Stimulated activated CD4-positive, alpha-beta T cell treated with anti-CD3 and anti-CD28 coated beads, Interleukin-12 subunit alpha, Interleukin-12 subunit beta, amount 100 ng/mL, for 24 hours (primary cell): ENCODE measurements around the gene SAMD1.

Experiments
- DNase-seq, 2 experiments: peaks; one replicate each; pipeline ENCODE4 v3.0.0-alpha.2; 2020; ENCODE audit warnings: low read depth in 2 of 2

SAMD1 gene

DNA sequence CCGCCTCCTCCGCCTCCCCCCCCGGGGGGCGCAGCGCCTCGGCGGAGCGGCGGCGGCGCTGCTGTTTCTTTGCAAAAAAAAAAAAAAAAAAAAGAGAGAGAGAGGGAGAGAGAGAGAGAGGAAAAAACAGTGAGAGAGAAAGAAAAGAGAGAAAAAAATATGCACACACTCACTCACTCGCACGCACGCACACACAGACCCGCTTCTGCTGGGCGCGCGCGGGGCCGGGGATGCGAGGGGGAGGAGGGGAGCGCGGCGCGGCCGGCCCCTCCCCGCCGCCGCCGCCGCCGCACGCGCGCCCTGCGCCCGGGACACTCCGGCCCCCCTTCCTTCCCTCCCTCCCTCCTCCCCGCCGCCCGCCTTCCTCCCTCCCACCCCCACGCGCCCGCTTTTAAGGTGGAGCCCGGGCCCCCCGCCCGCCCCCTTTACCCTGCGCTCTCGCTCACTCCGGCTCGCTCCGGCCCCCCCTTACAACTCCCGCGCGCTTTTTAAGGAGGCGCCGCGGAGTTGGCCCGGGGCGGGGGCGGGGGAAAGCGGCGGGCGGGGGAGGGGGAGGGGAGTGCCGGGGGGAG lies at the start of gene SAMD1:
SAMD1 (minus strand) TSS at position 243 of the 572 bp plus-strand sequence.
- peak; percentile 70 to 79 for DNase-seq

- DNase-seq = no peak
Observed at GRCh38 chr19:14139944-14140343, 49.4 kb upstream of the SAMD1 start.

DNA sequence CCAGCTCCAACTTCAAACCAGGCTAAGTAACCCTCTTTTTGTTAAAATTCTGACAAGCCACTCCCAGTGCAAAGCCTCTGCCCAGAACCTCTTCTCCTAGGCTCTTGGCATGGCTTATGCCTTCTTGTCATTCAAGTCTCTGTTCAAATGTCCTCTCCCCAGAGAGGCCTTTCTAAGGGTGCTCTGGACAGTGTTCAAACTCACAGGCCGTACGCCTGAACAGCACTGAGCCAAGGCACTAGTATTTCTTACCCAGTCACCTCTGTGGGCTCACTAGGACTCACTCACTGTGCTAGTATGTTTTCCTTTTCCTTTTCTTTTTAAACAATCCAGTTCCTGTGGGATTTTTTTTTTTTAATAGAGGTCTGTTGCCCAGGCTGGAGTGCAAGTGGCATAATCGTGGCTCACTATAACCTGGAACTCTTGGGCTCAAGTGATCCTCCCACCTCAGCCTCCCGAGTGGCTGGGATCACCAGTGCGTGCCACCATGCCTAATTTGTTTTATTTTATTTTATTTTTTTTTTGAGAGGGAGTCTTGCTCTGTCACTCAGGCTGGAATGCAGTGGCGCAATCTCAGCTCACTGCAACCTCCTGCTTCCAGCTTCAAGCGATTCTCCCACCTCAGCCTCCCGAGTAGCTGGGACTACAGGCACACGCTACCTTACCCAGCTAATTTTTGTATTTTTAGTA lies 48.2 kb upstream of the SAMD1 start:
- no peak for DNase-seq

GRCh38 chr19:14136509-14137281 lies 46.1 kb upstream of the SAMD1 start, which contains the start of gene ASF1B:
TSS of gene ASF1B (minus strand) at chr19:14136589. CDS start at chr19:14136456, 133 bp downstream.
- peak; percentile 96 to 97 for DNase-seq

DNA sequence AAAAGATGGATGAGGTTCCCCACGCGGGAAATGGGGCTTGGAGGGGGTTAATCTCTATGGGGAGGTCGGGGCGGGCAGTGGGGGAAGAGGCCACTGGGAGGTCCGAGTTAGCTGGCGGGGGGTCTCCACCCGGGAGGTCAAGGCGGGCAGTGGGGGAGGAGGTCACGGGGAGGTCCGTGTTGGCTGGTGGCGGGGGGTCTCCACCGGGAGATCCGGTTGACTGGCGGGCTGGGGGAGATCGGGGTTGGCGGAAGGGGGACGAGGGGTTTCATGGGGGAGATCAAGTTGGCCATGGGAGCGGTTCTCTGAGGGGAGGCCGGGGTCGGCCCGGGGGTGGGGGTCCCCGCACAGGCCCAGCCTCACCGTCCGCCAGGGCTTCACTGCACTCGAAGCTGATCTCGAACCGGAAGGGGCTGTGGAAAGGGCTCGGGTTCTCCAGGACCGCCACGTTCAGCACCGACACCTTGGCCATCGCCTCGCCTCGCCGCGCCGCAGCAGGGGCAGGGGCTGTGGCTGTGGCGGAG lies 45.5 kb upstream of the SAMD1 start:
- no peak for DNase-seq

GRCh38 chr19:14135355-14135754 lies 44.8 kb upstream of the SAMD1 start:
- no peak for DNase-seq

GRCh38 chr19:14127929-14128509 lies 37.5 kb upstream of the SAMD1 start:
- DNase-seq = no peak

DNA sequence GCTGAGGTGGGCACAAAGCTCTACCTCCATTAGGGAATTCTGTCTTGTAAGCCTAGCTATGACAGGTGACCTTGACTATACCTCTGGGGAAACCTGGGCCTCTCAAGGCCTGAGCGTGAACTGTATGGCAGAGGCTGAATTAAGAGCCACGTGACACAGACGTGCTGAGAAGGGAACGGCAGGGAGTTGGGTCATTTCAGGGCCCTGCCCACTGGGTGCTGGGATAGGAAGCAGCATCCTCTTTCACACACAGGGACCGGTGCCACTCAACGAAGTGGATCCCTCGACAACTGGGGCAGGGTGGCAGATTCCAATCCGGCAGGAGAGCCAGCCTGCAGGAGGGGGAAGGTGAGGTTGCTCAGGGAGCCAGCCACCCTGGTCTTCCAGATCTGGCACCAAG lies 36.6 kb upstream of the SAMD1 start:
- DNase-seq = no peak

DNA sequence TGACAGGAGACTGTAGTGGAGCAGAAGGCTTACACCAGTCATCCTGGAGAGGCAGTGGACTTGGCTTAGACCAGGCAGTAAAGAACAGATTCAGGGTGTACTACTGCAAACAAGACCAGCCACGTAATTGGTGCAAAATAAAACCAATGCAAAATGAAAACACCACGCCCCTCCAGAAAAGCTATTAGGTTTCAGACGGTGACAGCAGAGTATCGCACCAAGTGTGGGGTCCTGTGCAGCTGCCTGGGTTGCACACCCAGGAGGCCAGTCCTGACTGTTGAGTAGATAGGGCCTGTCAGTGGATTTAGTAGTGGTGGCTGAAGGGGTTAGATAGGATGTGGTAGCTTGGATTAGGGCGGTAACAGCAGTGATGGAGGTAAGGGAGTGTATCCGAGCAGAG lies 32.4 kb upstream of the SAMD1 start:
- DNase-seq = no peak

- no peak for DNase-seq
Observed at GRCh38 chr19:14120497-14120780, 29.9 kb upstream of the SAMD1 start.

DNA sequence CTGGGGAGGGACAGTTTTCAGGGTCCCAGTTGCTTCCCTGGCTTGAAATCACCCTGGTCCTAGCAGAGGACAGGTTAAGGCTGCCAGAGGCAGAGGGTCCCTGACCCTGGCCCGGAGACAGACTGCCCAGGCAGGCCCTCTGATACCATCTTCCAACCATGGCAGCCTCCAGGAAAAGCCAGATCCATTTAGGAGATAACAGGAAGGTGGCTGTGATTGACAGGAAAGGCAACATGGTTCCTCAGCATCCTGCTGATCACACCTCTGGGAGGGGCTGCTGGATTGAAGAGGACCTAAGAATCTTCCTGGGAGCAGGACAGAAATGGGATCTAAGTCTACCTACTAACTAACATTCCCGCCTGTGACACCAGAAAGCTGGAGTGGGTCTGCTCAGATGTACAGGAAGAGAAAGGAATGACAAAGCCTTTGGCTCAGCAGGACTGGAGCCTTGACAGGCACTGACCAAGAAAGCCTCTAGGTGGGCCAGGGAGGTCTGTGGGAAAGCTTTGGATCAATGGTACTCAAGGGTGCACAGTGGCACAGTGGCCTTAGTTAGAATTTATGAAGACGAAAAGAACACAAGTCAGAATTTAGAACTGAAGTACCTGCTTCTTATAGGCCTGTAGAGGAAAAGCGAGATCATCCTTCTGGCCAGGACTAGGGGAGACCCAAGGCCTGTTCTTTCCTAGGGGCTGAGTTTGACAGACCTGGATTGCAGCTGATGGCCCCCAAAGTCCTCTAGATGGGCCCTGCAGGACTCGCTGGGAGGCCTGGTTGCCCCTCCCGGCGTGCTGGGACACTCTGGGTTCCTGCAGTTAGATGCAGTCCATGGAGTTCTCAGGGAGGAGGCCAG lies 29.3 kb upstream of the SAMD1 start:
- no peak for DNase-seq

DNA sequence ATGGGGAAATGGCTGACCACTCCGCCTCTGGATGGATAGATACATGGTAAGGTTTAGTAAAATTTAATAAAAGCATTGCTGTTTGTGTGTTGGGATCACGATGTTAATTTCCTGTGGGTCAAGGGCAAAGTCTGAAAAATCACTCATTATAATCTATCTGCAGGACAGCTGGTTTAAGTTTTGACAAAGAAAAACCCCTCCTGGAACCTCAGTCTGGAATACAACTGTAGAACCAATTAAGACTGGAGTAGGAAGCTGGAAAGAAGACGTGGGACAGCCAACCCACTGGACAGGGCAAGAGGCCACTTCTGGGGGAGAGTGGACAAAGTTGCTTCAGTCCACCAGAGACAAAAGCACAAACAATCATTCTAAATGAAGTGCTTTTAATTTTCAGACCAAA lies 28.6 kb upstream of the SAMD1 start:
- DNase-seq = no peak

DNA sequence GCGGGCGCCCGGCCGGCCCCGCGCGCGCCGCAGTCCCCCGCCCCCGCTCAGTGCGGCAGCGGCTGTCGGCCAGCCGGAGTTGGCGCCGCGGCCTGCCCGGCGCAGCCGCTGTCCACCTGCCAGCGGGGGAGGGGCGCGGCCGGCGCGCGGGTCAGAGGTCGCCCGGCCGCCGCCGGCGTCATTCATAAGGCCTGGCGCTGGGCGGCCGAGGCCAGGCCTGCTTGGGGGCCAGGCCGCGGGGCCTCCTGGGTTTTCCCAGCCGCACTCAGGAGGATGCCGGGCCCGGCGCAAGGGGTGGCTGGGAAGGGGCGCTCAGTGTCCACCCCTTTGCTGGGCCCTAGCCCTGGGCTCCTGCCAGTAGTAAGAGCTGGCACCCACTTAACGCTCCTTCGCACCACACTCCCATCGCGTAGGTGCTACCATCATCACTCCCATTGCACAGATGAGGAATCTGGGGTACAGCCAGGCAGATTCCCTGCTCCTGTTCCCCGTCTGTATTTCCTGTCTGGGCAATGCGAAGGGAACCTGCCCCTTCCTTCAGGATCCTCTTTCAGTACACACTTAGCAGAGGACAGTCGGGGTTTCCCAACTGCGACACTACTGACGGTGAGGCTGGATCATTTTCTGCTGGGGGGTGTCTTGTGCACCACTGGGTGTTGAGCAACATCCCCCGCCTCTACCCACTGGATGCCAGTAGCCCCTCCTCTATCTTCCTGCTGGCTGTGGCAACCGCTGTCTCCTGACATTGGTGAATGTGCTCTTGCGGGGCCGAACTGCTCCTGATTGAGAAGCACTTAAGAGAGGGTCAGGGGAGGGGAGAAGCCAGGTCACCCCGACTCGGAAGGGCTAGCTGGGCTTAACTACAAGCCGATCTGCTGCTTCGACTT lies 27.9 kb upstream of the SAMD1 start:
- no peak for DNase-seq

DNA sequence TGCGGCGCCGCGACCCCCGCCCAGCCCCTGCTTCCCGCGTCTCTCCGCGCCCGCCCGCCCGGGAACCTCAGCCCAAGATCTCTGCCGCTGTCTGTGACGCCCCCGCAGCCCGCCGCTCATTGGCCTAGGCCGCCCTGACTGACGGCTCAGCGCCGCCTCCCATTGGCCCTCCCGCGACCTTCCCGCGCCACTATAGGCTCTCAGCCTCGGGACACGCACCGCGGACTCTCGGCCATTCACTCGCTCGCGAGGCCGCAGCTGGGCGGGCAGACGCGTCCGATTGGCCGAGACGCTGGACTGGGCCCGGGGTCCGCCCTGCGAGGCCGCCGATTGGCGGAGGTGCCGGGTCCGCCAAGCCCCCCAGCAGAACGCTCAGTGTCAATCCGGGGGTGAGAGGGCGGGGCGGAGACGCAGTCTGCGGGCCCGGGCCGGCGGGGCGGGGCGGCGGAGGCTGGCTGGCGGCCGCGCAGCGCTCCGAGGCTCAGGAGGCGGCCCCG lies 27.2 kb upstream of the SAMD1 start, which contains the start of gene PRKACA:
PRKACA (minus strand) TSS at position 95 of the 497 bp plus-strand sequence. CDS start 215 bp downstream, outside the sequence.
- DNase-seq = peak; percentile 95 to 97

- DNase-seq = no peak
Observed at GRCh38 chr19:14116918-14117578, 26.5 kb upstream of the SAMD1 start.

GRCh38 chr19:14116525-14116917 lies 26.0 kb upstream of the SAMD1 start:
- DNase-seq = no peak

DNA sequence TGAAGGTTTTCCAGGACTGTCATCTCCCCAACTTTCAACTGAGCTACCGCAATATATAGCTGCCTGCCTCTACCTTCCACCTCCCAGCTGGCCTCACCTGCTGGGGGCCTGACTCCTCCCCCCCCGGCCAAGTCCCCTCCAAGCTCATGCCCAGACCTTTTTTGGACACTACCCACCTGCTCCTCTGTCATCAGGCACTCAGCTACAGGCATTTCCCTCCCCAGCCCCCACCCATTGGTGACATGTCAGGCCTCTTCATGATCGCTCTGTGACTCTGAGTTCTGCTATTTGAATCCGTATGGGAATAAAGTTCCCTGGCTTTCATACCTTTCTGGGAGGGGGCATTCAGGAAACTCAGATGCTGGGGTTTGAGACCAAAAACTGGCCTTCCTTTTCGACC lies 25.2 kb upstream of the SAMD1 start:
- no peak for DNase-seq

- DNase-seq = peak in 1 of 2 experiments; percentile 22
Observed at GRCh38 chr19:14114854-14115253, 24.3 kb upstream of the SAMD1 start.

- no peak for DNase-seq
Observed at GRCh38 chr19:14114439-14114838, 23.9 kb upstream of the SAMD1 start.
